Measurements from ENCODE around the gene RPRD1A.
"Not testable (repeated sequence)": the region's sequence is repeated elsewhere in the genome, so short reads cannot be mapped to it uniquely, and the experiment has no call there.

Gene RPRD1A

GRCh38 chr18:36078751-36079529 lies 11.6 kb upstream of the RPRD1A start:
- DNase-seq (ENCODE audit: low spot score): no peak

GRCh38 chr18:36077764-36078163 lies 10.4 kb upstream of the RPRD1A start:
- not testable (repeated sequence) for DNase-seq (ENCODE audit: low spot score)

DNA sequence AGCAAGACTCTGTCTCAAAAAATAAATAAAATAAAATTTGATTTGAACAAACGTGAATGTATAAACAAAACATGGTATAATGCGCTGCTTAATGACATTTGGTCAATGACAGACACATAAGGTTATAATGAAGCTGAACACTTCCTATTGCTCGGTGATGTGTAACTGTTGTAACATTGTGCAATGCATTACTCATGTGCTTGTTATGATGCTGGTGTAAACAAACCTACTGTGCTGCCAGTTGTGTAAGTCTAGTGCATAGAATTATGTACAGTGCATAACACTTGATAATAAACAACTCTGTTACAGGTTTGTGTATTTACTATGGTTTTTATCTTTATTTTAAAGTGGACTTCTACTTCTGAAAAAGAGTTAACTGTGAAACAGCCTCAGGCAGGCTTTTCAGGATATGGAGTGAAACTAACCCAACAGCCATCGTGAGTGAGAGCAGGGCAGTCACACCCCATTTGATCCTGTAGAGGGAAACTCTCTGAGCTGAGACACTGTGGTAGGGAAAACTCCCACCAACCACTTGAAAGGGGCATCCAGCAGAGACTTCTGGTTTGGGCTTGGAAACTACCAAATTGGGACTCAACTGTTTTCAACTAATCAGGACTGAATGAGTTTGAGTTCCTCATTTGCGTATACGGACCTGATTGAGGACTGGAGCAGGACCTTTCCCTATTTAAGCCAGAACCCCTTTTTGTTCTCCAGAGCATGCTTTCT lies 8.7 kb upstream of the RPRD1A start:
- DNase-seq (ENCODE audit: low spot score): no peak

DNA sequence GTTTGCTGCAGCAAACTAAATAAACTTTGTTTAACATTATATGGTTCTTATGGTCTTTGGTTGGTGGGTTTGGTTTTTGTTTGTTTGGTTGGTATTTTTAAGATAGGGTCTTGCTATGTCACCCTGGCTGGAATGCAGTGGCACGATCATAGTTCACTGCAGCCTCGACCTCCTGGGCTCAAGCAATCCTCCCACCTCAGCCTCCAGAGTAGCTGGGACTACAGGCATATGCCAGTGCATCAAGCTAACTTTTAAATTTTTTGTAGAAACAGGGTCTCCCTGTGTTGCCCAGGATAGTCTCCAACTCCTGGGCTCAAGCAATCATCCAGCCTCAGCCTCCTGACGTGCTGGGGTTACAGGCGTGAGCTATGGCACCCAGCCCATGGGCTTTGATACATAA lies 7.1 kb upstream of the RPRD1A start:
- no peak for DNase-seq (ENCODE audit: low spot score)

GRCh38 chr18:36073676-36074075 lies 6.3 kb upstream of the RPRD1A start:
- DNase-seq (ENCODE audit: low spot score): no peak

GRCh38 chr18:36072406-36072805 lies 5.0 kb upstream of the RPRD1A start:
- not testable (repeated sequence) for DNase-seq (ENCODE audit: low spot score)

DNA sequence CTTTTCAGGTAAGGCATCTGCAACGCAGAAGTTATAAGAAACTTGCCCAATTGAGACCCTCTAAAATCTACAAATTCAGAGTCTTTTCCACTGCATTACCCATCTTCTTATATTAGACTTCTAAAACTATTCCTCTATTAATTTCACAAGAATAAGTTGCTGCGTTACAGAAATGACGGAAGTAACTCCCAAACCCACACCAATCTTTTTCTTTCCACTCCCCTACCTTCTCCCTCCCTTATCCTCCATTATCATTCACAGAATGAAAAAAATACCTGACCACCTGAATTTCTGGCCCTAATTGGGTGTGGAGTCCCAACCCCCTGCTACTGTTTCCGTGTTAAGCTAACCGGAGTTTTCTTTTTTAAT lies 689 bp downstream of the RPRD1A start:
- DNase-seq (ENCODE audit: low spot score): peak; percentile 16

- no peak for DNase-seq (ENCODE audit: low spot score)
Measured at GRCh38 chr18:36066001-36066400, 1.4 kb downstream of the RPRD1A start.

DNA sequence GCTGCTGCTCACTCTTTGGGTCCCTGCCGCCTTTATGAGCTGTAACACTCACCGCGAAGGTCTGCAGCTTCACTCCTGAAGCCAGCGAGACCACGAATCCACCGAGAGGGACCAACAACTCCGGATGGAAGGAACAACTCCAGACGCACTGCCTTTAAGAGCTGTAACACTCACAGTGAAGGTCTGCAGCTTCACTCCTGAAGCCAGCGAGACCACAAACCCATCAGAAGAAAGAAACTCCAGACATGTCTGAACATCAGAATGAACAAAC lies 2.6 kb downstream of the RPRD1A start:
- DNase-seq (ENCODE audit: low spot score): not testable (repeated sequence)

- no peak for DNase-seq (ENCODE audit: low spot score)
Measured at GRCh38 chr18:36064027-36064808, 3.1 kb downstream of the RPRD1A start.

DNA sequence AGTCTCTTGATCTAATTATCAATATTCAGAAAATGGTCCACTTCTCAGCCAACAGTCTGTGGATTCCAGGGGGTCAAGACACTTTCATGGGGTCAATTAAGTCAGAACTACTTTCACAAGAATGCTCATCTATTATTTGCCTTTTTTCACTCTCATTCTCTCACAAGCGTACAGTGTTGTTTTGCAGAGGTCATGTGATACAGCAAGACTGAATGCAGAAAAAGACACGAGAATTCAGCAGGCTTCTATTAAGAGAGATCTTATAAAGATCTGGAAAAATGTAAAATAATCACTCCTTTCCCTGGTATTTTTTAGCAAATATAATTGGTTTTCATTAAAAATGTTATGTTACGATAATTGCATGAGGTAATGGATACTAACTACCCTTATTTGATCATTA lies 8.7 kb downstream of the RPRD1A start:
- no peak for DNase-seq (ENCODE audit: low spot score)

DNA sequence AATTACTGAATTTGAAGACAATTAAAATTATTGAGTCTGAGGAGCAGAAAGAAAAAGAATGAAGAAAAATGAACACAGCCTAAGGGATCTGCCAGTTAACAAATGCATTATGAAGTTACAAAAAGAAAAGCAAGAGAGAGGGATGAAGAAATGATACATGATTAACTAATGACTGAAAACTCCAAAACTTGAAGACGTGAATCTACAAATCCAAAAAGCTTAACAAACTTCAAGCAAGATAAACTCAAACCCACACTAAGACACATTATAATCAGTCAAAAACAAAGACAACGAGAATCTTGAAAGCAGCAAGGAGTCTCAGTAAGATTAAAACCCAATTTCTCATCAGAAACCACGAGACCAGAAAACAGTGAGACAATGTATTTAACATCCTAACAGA lies 15.6 kb downstream of the RPRD1A start:
- no peak for DNase-seq (ENCODE audit: low spot score)

- DNase-seq (ENCODE audit: low spot score): no peak
Measured at GRCh38 chr18:36050479-36050878, 16.9 kb downstream of the RPRD1A start.

GRCh38 chr18:36047521-36047920 lies 19.8 kb downstream of the RPRD1A start:
- DNase-seq (ENCODE audit: low spot score): no peak

DNA sequence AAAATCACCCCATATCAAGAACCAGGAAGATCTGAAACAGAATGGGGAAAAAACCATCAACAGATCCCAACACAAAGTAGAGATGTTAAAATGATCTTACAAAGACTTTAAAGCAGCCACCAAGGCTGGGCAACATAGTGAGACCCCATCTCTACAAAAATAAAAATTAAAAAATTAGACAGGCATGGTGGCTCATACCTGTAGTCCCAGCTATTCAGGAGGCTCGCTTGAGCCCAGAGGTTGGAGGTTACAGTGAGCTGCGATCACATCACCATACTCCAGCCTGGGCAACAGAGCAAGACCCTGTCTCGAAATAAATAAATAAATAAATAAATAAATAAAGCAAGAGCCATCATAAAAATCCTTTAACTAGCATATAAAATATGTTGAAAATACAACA lies 20.5 kb downstream of the RPRD1A start:
- no peak for DNase-seq (ENCODE audit: low spot score)

DNA sequence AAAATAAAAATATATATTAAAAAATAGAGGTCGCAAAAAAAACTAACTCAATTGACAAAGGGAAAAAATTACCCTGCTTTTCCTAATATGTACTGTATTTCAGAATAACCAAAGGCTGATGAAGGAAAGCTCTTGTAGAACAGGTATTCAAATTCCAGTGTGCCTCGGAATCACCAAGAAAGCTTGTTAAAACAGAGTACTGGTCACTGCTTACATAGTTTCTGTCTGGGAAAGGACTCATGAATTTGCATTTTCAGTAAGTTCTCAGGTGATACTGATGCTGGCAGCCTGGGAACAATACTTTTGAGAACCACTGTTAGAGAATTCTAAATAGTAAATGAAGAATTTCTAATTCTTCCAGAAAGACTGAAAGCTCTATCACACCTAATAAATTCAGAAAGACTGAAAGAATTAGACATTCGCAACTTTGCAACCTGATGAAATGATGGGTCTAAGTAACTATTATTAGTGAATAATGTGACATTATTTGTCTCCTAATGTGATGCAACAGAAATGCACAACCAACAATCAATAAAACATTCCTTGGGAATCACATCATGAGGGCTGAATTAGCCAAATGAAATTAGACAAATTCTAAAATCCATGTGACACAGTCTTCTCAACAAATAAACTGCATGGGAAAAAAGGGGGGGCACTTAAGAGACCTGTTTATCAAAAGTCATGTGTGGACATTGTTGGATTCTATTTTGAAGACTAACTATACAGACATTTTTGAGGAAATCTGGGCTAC lies 21.9 kb downstream of the RPRD1A start:
- DNase-seq (ENCODE audit: low spot score): no peak

- no peak for DNase-seq (ENCODE audit: low spot score)
Measured at GRCh38 chr18:36043153-36043552, 24.2 kb downstream of the RPRD1A start.

DNA sequence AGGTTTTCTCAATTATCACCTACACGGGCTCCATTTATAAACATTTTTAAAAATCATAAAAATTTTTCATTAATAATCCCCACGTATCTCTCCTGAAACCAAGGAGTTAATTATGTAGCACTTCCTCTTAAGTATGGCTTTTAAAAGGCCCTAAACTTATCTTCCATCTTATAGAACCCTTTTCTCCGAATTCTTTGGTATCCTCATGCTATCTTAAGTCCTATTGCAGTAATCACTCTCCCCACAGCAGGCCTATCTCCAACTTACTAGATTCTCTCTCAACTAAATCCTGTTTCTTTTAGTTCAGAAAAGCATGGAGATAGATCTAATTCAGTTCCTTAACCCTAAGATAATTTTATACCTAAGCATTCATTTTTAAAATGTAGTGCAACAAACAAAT lies 26.2 kb downstream of the RPRD1A start:
- no peak for DNase-seq (ENCODE audit: low spot score)

DNA sequence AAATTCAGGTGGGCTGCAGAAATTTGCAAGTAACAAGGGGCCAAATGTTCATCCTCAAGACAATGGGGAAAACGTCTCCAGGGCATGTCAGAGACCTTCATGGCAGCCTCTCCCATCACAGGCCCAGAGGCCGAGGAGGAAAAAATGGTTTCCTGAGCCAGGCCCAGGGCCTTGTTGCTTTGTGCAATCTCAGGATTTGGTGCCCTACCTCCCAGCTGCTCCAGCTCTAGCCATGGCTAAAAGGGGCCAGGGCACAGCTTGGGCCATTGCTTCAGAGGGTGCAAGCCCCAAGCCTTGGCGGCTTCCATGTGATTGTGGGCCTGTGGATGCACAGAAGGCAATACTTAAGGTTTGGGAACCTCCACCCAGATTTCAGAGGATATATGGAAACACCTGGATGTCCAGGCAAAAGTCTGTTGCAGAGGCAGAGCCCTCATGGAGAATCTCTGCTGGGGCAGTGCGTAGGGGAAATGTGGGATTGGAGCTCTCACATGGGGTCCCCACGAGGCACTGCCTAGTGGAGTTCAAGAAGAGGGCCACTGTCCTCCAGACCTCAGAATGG lies 29.2 kb downstream of the RPRD1A start:
- DNase-seq (ENCODE audit: low spot score): no peak

DNA sequence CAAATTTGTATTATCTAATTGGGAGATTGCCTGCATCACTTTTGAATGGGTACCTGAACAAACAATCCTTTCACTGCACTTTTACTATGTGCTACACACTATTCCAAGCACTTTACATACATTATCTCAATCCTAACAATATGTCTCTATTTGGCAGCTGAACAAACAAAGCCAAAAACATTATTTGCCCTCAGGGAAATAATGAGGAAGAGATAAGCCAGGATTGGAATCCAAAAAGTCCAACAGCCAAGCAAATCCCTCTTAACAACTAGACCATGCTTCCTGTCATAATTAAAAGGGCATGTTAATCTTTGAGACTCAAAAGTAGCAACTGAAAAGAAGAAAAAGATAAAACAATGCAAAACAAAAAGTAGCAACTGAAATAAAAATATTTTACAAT lies 32.1 kb downstream of the RPRD1A start:
- no peak for DNase-seq (ENCODE audit: low spot score)

DNA sequence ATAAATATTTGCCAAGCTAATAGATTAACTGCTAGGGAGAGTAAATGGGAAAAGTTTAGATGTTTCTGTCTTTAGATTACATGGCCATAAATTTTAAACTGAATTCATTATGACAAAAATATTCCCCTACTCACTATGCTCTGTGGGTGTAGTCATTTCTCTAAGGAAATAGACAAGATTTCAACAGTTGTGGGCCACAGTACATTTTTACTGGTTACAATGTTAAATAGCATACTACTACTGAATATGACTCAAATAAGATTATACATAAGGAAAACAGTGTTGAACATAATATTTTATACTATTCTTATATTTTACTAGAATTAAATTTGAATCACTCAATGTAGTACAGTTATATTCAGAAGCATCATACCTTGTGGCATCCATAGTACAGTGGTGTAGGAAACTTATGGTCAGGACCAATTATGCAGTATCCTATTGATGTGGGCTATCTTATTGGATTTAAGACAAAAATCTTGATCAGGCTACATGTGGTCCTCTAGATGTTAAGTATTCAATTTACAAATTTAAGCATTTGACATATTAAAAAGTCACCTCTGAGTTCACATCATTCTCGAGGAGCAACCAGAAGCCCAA lies 33.0 kb downstream of the RPRD1A start:
- DNase-seq (ENCODE audit: low spot score): no peak

DNA sequence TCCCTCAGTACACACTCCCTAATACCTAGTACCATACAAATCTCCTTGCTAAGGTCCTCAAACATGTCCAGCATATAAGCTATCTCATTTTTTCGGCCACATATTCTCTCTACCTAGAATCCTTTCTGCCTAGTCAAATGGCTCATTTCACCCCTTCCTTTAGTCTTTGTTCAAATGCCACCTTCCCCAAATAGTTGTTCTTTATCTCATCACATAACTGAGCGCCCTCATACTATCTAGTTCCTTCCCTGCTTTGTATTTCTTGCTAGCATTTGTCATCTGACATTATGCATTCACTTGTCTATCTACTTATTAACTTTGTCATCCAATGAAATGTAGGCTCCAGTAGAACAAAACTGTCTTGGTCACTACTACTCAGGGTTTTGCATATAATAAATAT lies 35.5 kb downstream of the RPRD1A start:
- no peak for DNase-seq (ENCODE audit: low spot score)

Measured in hematopoietic multipotent progenitor cell treated with erythropoietin and hydrocortisone succinate and interleukin-3 and kit ligand, for 17 days (in vitro differentiated cells).